ENCODE measurements around the gene COL5A2. TPM values are rescaled to one million over a fixed set of nuclear protein-coding genes. Genes with fewer than 3 reads are reported as not detected.

The COL5A2 gene
- total RNA-seq, 2 experiments from 2014 or later, result 0.32 to 0.50 TPM

- Mint-ChIP-seq H3K9me3 (ENCODE audit: low read depth) (no peaks in the 10 kb centered on the region), H3K36me3 (ENCODE audit: low read depth) (no peaks in the 10 kb centered on the region), H3K27me3 (no peaks in the 10 kb centered on the region), H3K4me3 (no peak overlapping the region), H3K27ac (no peak overlapping the region), H3K4me1 (peaks cover 9% of the 10 kb centered on the region)
- ChIA-PET POLR2A (no interaction called here), CTCF (no interaction called here)
- intact Hi-C loops (cut with DNase I, micrococcal nuclease), result no loop called here
- DNase-seq, result no peak
- no peak for ATAC-seq
Measured at GRCh38 chr2:189037518-189037917, 142.0 kb downstream of the COL5A2 start.

DNA sequence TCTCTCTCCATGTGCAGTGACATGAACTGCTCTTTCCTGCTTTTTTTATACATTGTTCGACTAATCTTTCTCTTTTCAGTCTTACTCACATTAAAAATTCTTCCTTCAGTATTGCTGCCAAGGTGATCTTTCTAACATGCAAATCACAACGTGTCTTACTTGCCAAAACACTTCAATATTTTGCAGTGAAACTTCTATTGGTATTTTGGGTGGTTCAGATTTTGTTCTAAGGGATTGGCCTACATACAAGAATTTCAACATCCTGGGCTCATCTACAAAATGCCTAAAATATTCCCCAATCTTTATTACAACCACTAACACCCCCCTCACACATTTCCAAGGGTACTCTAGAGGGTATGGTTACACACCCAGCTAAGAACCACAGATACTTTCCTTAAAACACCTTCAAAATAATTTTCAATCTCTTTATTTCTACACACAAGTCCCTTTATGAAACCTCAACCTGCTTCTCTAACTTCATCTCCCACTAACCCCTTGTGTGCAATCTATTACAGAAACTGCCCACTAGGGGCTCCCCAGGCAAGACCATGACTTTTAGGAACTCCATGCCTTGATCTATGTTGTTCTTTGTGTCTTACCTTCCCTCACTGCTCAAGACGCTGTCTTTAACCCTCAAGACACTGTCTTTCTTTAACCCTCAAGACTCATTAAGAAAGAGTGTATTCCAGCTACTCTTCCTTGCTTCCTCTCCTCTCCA, 154.5 kb downstream of the COL5A2 start:
- ATAC-seq (no peak), DNase-seq (peak; percentile 11)
- no peaks in the 10 kb centered on the region for H3K9me3 Mint-ChIP-seq (ENCODE audit: low read depth)
- intact Hi-C loops (cut with DNase I, micrococcal nuclease), result no loop called here
- H3K36me3 Mint-ChIP-seq (ENCODE audit: low read depth), result no peaks in the 10 kb centered on the region
- no peak overlapping the region for H3K4me3 Mint-ChIP-seq
- no peaks in the 10 kb centered on the region for H3K4me1 Mint-ChIP-seq
- ChIA-PET POLR2A (no interaction called here), CTCF (interaction anchor here (0.7 kb wide), 1 partner anchor 175 kb away, joined by 3 read pairs; no protein-coding TSS in a partner anchor)
- H3K27me3 Mint-ChIP-seq, result peaks cover 9% of the 10 kb centered on the region
- no peak overlapping the region for H3K27ac Mint-ChIP-seq

- POLR2A ChIA-PET, result no interaction called here
- CTCF ChIA-PET, result no interaction called here
- peaks cover 13% of the 10 kb centered on the region for H3K27me3 Mint-ChIP-seq
- no peaks in the 10 kb centered on the region for H3K4me1 Mint-ChIP-seq
- DNase-seq (no peak), ATAC-seq (no peak)
- no peaks in the 10 kb centered on the region for H3K9me3 Mint-ChIP-seq (ENCODE audit: low read depth)
- H3K27ac Mint-ChIP-seq, result no peak overlapping the region
- intact Hi-C loops (cut with DNase I, micrococcal nuclease), result no loop called here
- no peaks in the 10 kb centered on the region for H3K36me3 Mint-ChIP-seq (ENCODE audit: low read depth)
- H3K4me3 Mint-ChIP-seq, result no peak overlapping the region
Measured at GRCh38 chr2:189022492-189022891, 157.1 kb downstream of the COL5A2 start.

DNA sequence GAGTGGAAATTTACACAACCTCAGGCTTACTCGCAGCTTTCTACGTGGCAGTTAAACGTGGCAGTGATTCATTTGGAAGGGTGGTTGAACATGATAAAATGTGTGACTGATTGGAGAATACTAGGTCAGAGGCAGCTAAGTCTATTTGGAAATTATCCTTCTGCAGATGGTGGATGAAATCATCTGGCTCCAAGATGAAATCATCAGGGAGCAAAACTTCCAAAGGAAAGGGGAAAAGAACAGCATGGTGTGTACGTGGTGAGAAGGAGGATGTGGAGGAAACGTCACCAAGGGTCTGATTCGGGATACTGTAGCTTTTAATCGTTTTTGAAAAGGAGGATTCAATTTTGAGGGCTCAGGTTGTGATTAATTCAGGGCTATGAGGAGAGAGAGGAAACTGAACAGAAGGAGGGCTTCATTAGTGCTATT, 157.5 kb downstream of the COL5A2 start:
- Mint-ChIP-seq H3K27ac (no peak overlapping the region), H3K36me3 (ENCODE audit: low read depth) (no peaks in the 10 kb centered on the region), H3K4me3 (no peak overlapping the region), H3K4me1 (no peaks in the 10 kb centered on the region), H3K9me3 (ENCODE audit: low read depth) (no peaks in the 10 kb centered on the region), H3K27me3 (peaks cover 13% of the 10 kb centered on the region)
- ATAC-seq, result no peak
- intact Hi-C loops (cut with DNase I, micrococcal nuclease), result no loop called here
- no peak for DNase-seq
- ChIA-PET CTCF (no interaction called here), POLR2A (no interaction called here)

GRCh38 chr2:189020179-189020578, 159.4 kb downstream of the COL5A2 start:
- ChIA-PET CTCF (no interaction called here), POLR2A (no interaction called here)
- Mint-ChIP-seq H3K36me3 (ENCODE audit: low read depth) (no peaks in the 10 kb centered on the region), H3K27me3 (peaks cover 11% of the 10 kb centered on the region), H3K9me3 (ENCODE audit: low read depth) (no peaks in the 10 kb centered on the region), H3K4me1 (no peaks in the 10 kb centered on the region), H3K27ac (no peak overlapping the region), H3K4me3 (no peak overlapping the region)
- intact Hi-C loops (cut with DNase I, micrococcal nuclease), result no loop called here
- no peak for ATAC-seq
- DNase-seq, result no peak

DNA sequence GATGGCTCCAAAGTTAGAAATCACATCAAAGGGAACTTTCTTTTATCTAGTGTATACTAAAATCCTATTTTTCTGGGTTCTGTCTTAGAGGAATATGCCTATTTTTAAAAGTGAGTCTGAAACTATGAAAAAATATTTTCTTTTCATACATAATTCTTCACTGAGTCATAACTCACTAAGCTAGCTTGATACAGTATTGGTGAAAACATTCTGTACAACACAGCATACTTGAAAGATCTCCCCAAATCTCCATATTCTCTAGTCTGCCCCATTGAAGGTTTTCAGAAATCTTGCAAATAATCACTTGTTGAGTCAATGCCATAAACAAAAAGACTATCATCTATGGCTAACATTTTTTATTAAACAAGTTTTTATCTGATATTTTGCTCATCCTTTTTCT, 160.9 kb downstream of the COL5A2 start:
- CTCF ChIA-PET, result no interaction called here
- no peaks in the 10 kb centered on the region for H3K36me3 Mint-ChIP-seq (ENCODE audit: low read depth)
- ATAC-seq, result no peak

GRCh38 chr2:189016311-189016861, 163.2 kb downstream of the COL5A2 start:
- no peaks in the 10 kb centered on the region for H3K4me1 Mint-ChIP-seq
- H3K27ac Mint-ChIP-seq, result no peak overlapping the region
- H3K9me3 Mint-ChIP-seq (ENCODE audit: low read depth), result no peaks in the 10 kb centered on the region
- no peak overlapping the region for H3K4me3 Mint-ChIP-seq
- DNase-seq, result no peak
- H3K36me3 Mint-ChIP-seq (ENCODE audit: low read depth), result no peaks in the 10 kb centered on the region
- ATAC-seq, result no peak
- CTCF ChIA-PET, result no interaction called here
- H3K27me3 Mint-ChIP-seq, result peaks cover 5% of the 10 kb centered on the region
- intact Hi-C loops (cut with DNase I, micrococcal nuclease), result no loop called here
- POLR2A ChIA-PET, result no interaction called here

More for the DNA sequence above, 160.9 kb downstream of the COL5A2 start:
- intact Hi-C loops (cut with DNase I, micrococcal nuclease), result no loop called here
- Mint-ChIP-seq H3K27ac (no peak overlapping the region), H3K4me3 (no peak overlapping the region), H3K9me3 (ENCODE audit: low read depth) (no peaks in the 10 kb centered on the region), H3K4me1 (no peaks in the 10 kb centered on the region), H3K27me3 (peaks cover 8% of the 10 kb centered on the region)
- POLR2A ChIA-PET, result no interaction called here
- no peak for DNase-seq

DNA sequence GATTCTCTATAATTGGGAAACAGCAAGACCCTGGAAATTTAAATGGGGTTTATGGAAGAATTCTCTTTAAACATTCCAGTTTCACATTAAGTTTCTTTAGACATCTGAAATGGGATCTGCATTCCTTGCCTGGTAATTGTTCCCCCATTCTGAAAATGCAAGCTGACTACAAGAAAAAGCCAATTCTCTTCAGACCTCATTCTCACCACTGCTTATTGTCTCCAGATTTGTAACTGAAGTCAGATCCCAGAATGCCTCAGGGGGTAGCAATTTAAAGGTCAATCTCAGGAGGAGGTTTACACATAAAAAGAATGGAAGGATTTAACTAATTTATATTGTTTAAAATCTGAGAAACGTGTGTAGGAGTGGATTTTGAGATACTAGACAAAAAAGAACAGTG, 164.2 kb downstream of the COL5A2 start:
- Mint-ChIP-seq H3K4me1 (no peaks in the 10 kb centered on the region), H3K27ac (no peak overlapping the region), H3K36me3 (ENCODE audit: low read depth) (no peaks in the 10 kb centered on the region), H3K9me3 (ENCODE audit: low read depth) (no peaks in the 10 kb centered on the region), H3K27me3 (peaks cover 5% of the 10 kb centered on the region), H3K4me3 (no peak overlapping the region)
- intact Hi-C loops (cut with DNase I, micrococcal nuclease), result no loop called here
- ChIA-PET POLR2A (no interaction called here), CTCF (no interaction called here)
- no peak for ATAC-seq
- DNase-seq, result no peak

DNA sequence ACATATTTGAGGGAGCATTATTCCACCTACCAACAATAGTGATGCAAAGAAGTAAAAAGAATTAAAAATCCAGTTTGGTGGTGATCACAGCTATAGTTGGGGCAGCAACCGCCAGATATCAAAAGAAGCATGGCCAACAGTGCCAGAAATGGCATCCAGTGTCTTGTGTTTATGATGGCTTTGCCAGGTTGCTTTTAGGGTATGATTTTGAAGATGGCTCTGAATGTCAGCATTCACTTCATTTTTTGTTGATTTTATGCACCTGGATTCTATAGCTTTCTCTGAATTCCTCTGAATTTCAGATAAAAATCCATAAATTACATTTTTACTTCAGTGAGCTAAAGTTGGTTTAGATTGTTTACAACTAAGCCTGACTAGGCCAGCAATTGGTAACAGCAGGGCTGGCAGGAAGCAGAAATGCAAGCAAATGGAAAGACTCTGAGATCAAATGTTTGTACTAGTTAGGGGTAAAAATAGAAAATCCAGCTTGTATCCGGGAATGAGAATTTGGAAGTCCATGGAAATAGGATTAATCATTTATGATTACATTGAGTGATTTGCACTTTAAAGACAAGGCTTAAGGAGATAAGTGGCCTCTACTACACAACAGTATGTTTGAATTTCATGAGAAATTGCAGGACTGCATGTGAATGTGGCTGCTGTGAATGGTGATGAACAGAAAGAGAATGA, 165.0 kb downstream of the COL5A2 start:
- DNase-seq, result no peak
- H3K4me3 Mint-ChIP-seq, result no peak overlapping the region
- H3K9me3 Mint-ChIP-seq (ENCODE audit: low read depth), result no peaks in the 10 kb centered on the region
- ChIA-PET CTCF (no interaction called here), POLR2A (no interaction called here)
- H3K36me3 Mint-ChIP-seq (ENCODE audit: low read depth), result no peaks in the 10 kb centered on the region
- peaks cover 1% of the 10 kb centered on the region for H3K27me3 Mint-ChIP-seq
- H3K27ac Mint-ChIP-seq, result no peak overlapping the region
- no peak for ATAC-seq
- H3K4me1 Mint-ChIP-seq, result no peaks in the 10 kb centered on the region
- intact Hi-C loops (cut with DNase I, micrococcal nuclease), result no loop called here

DNA sequence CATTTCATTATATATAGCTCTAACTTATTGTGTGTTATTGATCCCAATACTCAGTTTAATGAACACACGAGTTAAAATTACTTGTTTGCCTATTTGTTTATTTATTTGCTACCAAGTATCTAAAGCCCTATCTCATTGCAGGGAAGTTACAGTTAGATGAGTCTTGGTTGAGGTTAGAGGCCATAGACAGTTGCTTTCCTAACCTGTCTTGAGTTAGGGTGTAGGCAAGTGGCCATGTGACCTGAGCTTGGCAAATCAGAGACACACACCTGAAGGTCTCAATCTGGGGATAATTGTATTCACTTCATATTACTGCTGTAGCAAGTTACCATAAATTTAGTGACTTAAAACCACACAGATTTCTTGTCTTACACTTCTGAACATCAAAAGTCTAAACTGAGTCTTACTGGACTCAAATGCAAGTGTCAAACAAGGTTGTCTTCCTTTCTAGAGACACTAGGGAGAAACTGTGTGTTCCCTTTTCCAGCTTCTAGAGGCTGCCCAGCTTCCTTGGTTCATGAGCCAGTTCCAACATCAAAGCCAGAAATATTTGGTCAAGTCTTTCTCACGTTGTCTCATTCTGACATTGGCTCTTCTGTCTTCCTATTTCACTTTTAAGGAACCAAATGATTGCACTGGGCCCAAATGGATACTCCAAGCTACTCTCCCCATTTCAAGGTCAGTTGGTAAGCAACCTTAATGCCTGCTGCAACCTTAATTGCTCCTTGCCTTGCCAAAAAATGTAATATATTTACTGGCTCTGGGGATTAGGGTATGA, 165.7 kb downstream of the COL5A2 start:
- peaks cover 1% of the 10 kb centered on the region for H3K27me3 Mint-ChIP-seq
- ATAC-seq, result no peak
- CTCF ChIA-PET, result no interaction called here

GRCh38 chr2:189013031-189013430, 166.5 kb downstream of the COL5A2 start:
- CTCF ChIA-PET, result no interaction called here
- no peak for ATAC-seq

More for the DNA sequence above, 165.7 kb downstream of the COL5A2 start:
- intact Hi-C loops (cut with DNase I, micrococcal nuclease), result no loop called here
- POLR2A ChIA-PET, result no interaction called here
- H3K27ac Mint-ChIP-seq, result no peak overlapping the region
- no peak for DNase-seq
- no peaks in the 10 kb centered on the region for H3K4me1 Mint-ChIP-seq
- H3K4me3 Mint-ChIP-seq, result no peak overlapping the region
- no peaks in the 10 kb centered on the region for H3K36me3 Mint-ChIP-seq (ENCODE audit: low read depth)
- H3K9me3 Mint-ChIP-seq (ENCODE audit: low read depth), result no peaks in the 10 kb centered on the region

GRCh38 chr2:189012351-189012750, 167.2 kb downstream of the COL5A2 start:
- H3K36me3 Mint-ChIP-seq (ENCODE audit: low read depth), result no peaks in the 10 kb centered on the region
- POLR2A ChIA-PET, result no interaction called here
- CTCF ChIA-PET, result no interaction called here
- no peaks in the 10 kb centered on the region for H3K4me1 Mint-ChIP-seq
- no peaks in the 10 kb centered on the region for H3K9me3 Mint-ChIP-seq (ENCODE audit: low read depth)
- no peak for DNase-seq
- no peak overlapping the region for H3K4me3 Mint-ChIP-seq
- ATAC-seq, result no peak
- intact Hi-C loops (cut with DNase I, micrococcal nuclease), result no loop called here
- H3K27ac Mint-ChIP-seq, result no peak overlapping the region
- peaks cover 1% of the 10 kb centered on the region for H3K27me3 Mint-ChIP-seq

More at GRCh38 chr2:189013031-189013430, 166.5 kb downstream of the COL5A2 start:
- DNase-seq, result no peak
- Mint-ChIP-seq H3K27ac (no peak overlapping the region), H3K4me3 (no peak overlapping the region), H3K4me1 (no peaks in the 10 kb centered on the region), H3K36me3 (ENCODE audit: low read depth) (no peaks in the 10 kb centered on the region), H3K27me3 (peaks cover 1% of the 10 kb centered on the region), H3K9me3 (ENCODE audit: low read depth) (no peaks in the 10 kb centered on the region)
- intact Hi-C loops (cut with DNase I, micrococcal nuclease), result no loop called here
- POLR2A ChIA-PET, result no interaction called here

Measured in activated CD4-positive, alpha-beta T cell treated with anti-CD3 and anti-CD28 coated beads for 36 hours (primary cell).